Testis (tissue), 2 donors: ENCODE data around the gene DCDC2B.

Experiments
- POLR2A ChIP-seq: fragments of 450-650 bp; IDR thresholded peaks from one replicate; pipeline ENCODE4 v1.6.1; 2017; ENCODE audit warnings: antibody characterized with exemption, mild to moderate bottlenecking, moderate library complexity
- TF ChIP-seq, protein P1 (sequence below), 3 experiments: fragments of 450-650 bp in 2 of 3; fragments of 200-600 bp in 1 of 3; sonication (generic) in 1 of 3; IDR thresholded peaks; one replicate each; pipeline ENCODE4 v1.5.1; 2016 to 2019; ENCODE audit warnings: antibody characterized with exemption in 3 of 3, mild to moderate bottlenecking in 2 of 3, moderate library complexity in 1 of 3

DNA sequence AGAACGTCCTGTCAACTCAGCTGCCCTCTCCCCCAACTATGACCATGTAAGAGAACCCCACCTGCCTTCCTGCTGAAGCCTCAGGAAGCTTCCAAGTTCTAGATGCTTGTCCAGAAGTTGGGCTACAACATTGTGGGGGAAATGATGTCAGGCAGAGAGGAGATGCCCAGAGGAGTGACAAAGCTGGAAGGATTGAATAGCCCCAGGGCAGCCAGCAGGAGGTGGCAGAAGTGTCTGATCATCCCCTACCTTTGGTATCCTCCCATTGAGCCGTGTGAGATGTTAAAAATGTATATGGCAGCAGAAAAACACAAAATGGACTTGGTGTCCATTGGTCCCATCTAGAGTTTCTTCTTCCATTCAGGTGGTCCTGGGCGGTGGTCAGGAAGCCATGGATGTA is 19.9 kb downstream of the DCDC2B start:
- TF ChIP-seq, protein P1, sequence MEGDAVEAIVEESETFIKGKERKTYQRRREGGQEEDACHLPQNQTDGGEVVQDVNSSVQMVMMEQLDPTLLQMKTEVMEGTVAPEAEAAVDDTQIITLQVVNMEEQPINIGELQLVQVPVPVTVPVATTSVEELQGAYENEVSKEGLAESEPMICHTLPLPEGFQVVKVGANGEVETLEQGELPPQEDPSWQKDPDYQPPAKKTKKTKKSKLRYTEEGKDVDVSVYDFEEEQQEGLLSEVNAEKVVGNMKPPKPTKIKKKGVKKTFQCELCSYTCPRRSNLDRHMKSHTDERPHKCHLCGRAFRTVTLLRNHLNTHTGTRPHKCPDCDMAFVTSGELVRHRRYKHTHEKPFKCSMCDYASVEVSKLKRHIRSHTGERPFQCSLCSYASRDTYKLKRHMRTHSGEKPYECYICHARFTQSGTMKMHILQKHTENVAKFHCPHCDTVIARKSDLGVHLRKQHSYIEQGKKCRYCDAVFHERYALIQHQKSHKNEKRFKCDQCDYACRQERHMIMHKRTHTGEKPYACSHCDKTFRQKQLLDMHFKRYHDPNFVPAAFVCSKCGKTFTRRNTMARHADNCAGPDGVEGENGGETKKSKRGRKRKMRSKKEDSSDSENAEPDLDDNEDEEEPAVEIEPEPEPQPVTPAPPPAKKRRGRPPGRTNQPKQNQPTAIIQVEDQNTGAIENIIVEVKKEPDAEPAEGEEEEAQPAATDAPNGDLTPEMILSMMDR (IDR thresholded peaks at IDR 0.05), result no peak
- no peak for TF ChIP-seq POLR2A
